NCI-H1694 treated with DMSO at 0.1 percent for 48 hours (cell line): Measurements from ENCODE around the gene SLC5A10.
"Not testable (repeated sequence)": the region's sequence is repeated elsewhere in the genome, so short reads cannot be mapped to it uniquely, and the experiment has no call there.

ENCODE experiments used
- DNase-seq: peaks from one replicate; lab custom pipeline; 2025; lab: John Stamatoyannopoulos, UW

SLC5A10 gene

DNA sequence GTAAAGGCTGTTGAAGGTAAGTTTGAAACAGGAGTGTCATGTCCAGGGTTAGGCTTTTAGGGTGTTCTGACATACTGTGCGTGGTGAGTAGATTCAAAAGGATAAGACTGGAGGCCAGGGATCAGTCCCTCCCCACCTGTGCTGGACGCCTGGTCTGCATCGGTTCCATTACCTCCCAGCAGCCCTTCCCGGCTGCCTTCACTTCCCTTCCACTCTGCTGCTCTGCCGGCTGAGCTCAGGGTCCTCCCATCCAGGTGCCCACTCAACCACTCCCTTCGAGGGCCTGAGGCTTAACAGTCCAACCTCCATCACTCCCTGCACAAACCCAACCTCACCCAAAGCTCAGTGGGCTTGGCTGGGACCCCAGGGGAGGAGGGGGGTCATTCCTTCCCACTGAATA is 4.1 kb upstream of the SLC5A10 start:
- DNase-seq: no peak

DNA sequence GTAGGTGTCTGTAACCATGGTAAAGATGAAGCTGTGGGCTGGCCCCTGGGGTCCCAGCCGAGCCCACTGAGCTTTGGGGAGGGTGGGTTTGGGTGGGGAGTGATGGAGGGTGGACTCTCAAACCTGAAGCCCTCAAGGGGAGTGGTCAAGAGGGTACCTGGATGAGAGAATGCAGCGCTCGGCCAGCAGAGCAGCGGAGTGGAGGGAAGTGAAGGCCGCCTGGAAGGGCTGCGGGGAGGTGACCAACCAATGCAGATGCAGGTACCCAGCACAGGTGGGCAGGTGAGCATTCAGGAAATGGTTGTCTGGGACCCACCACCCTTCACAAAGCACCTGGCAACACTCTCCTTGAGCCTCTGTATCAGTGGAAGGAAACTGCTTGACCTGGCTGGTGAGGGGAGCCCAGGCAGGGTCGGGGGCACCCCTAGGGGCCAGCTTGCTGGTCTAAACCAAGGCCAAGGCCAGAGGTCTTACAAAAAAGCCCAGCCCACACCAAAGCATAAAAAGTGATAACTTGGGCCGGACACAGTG is 3.4 kb upstream of the SLC5A10 start:
- DNase-seq: no peak

- DNase-seq: no peak
Measured at GRCh38 chr17:18949566-18949965, 2.4 kb upstream of the SLC5A10 start.

GRCh38 chr17:18950346-18950745 is 1.6 kb upstream of the SLC5A10 start:
- DNase-seq: no peak

DNA sequence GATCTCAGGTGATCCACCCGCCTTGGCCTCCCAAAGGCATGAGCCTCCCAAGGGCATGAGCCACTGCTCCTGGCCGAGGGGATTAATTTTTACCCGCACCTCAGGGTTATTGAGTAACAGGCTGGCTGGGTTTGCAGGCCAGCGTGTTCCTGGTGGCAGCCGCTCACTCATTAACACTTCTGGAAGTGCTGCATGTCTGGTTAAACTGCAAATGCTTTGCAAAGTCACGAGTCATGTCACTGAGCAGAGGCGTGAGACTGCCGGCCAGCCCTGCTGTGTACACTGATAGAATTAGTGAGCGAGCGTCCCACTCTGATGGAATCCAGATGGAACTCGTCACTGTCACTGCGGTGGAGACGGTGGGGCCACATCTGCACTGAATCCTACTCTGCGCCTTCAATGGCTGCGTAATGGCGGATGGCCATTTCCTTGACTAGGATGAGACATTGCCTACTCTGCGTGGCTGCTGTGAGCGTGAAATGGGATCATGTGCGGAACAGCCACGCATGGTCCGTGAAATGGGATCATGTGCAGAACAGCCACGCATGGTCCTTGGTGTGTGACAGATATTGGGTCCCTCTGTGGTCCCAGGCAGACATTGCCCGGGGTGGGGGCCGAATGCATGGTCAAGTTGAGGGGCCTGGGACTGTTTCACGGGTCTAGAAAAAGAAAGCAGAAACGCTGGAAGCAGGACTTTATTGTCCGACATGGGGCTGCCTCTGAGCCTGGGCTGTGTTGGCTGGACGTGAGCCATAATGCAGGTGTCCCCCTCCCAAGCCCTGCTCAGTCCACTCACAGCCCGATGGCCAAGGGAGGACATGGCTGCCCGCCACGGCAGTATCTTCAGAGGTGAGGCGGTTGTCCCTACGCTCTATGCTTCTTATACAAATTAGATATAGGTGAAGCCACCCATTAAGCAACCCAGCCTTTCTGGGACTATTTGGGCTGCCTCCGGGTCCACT is 740 bp upstream of the SLC5A10 start:
- DNase-seq: no peak

DNA sequence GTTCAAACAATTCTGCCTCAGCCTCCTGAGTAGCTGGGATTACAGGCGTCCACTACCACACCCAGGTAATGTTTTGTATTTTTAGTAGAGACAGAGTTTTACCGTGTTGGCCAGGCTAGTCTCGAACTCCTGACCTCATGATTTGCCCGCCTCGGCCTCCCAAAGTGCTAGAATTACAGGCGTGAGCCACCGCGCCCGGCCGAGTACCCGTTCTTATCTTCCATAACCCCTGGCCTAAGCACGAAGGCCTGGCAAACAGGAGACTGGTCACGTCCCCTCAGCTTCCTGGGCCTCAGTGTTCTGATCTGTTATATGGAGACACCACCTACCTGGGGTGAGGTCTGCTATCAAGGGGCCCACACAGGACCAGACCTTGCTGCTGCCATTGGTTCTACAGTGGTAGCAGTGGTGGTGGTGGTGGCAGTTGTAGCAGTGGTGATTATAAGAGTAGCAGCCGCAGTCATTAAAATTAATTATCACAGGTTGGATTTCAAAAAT is 1.3 kb downstream of the SLC5A10 start:
- no peak for DNase-seq

DNA sequence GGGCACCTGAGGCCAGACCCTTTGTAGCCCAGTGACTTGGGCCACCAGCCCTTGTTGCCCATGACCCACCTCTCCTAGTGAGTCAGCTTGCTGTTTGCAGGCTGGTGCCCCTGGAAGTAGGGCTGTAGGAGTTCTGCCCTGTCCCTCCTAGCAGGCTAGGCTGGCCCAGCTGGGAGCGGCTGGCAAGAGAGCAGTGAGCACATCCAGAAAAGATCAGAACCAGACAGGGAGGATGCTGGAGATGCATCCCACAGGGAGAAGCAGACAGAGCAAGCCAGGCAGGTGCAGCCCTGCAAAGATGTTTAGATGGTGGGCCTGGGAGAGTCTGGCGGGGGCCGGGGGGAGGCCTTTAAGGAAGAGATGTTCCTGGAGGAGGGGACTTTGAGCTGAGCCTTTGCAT is 2.4 kb downstream of the SLC5A10 start:
- DNase-seq: no peak

DNA sequence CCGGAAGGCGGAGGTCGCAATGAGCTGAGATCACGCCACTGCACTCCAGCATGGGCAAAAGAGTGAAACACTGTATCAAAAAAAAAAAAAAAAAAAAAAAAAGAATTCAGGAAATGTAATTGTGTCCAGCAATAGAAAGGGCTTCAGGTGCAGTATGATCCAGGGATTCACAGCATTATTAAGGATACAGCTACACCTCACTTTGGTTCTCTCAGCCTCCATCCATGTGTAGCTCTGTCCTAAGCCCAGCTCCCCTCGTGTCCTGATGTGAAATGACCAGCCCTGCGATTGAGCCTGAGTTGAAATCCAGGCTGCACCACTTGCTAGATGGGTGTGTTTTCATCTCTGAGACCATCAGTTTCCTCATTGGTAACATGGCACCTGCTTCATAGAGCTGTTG is 3.0 kb downstream of the SLC5A10 start:
- no peak for DNase-seq

DNA sequence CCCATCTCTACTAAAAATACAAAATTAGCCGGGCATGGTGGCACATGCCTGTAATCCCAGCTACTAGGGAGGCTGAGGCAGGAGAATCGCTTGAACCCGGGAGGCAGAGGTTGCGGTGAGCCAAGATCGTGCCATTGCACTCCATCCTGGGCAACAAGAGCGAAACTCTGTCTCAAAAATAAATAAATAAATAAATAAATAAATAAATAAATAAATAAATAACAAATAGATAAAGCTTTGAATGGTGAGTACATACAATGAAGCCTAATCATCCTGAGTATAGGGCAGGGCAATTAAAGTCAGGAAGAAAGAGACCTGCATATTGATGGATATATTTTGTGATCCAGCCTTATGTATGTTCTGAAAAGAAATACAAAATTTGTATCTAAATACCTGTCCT is 4.1 kb downstream of the SLC5A10 start:
- DNase-seq: not testable (repeated sequence)

DNA sequence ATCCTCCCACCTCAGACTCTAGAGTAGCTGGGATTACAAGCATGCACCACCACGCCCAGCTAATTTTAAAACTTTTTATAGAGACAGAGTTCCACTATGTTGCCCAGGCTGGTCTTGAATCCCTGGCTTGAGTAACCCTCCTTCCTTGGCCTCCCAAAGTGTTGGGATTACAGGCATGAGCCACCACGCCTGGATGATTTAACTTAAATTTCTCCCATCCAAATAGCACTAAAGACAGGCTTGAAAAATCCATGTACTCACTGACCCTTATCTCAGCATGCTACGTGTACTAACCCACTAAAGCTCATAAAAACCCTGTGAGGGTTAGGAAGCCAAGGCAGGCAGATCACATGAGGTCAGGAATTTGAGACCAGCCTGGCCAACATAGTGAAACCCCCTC is 4.6 kb downstream of the SLC5A10 start:
- no peak for DNase-seq

DNA sequence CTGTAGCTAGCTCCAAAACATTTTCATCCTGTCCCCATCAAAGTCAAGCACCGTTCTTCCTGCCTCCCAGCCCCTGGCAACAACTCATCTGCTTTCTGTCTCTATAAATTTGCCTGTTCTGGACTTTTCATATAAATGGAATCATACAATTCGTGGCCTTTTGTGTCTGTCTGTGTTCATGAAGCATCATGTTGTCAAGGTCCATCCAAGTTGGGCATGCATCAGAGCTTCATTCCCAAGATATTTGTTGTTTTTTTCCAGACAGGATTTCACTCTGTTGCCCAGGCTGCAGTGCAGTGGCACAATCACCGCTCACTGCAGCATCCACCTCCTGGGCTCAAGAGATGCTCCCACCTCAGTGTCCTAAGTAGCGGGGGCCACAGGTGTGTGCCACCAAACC is 5.9 kb downstream of the SLC5A10 start:
- DNase-seq: no peak

DNA sequence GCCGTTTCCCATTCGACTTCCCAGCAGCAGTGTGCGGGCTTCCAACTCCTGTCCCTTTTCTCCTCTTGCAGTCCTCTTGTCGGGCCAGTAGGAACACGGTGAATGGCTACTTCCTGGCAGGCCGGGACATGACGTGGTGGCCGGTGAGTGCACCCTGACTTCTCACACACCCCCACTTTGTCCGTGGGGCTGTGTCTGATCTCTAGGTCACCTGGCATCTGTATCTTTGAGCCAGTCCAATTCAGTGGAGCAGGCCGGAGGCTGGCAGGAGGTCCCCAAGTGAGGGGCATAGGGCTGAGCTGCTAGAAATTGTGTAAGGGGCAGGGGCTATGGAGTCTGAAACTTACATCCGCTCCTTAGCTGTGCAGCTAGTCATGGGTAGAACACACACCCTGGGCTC is 6.6 kb downstream of the SLC5A10 start:
- no peak for DNase-seq

- DNase-seq: no peak
Measured at GRCh38 chr17:18959071-18959844, 7.3 kb downstream of the SLC5A10 start.

GRCh38 chr17:18959845-18960240 is 7.9 kb downstream of the SLC5A10 start:
- DNase-seq: no peak

GRCh38 chr17:18960241-18960665 is 8.3 kb downstream of the SLC5A10 start:
- DNase-seq: no peak

- DNase-seq: peak; percentile 27
Measured at GRCh38 chr17:18960803-18961511, 9.0 kb downstream of the SLC5A10 start.

- no peak for DNase-seq
Measured at GRCh38 chr17:18961634-18962493, 9.9 kb downstream of the SLC5A10 start.

GRCh38 chr17:18962494-18962815 is 10.5 kb downstream of the SLC5A10 start:
- DNase-seq: no peak

- no peak for DNase-seq
Measured at GRCh38 chr17:18963126-18964017, 11.4 kb downstream of the SLC5A10 start.

DNA sequence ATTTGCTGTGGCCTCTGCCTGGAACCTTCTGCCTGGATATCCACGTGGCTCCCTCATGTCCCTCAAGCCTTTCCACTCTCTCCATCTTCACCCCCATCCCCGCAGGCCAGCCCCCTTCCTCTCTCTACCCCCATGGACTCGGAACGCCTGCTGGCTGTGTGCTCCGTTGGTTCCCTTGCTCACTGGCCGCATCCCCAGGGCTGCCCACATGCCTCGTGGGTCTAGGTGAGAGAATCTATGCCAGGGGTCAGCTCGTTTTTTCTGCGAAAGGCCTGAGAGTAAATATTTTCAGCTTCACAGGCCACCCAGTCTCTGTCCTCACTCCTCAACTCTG is 12.0 kb downstream of the SLC5A10 start:
- no peak for DNase-seq
